ENCODE data around the gene VPS18. TPM values are rescaled to one million over a fixed set of nuclear protein-coding genes. Genes with fewer than 3 reads are reported as not detected.

The VPS18 gene
- total RNA-seq, 1 donor from 2014 or later: 37.6 TPM

DNA sequence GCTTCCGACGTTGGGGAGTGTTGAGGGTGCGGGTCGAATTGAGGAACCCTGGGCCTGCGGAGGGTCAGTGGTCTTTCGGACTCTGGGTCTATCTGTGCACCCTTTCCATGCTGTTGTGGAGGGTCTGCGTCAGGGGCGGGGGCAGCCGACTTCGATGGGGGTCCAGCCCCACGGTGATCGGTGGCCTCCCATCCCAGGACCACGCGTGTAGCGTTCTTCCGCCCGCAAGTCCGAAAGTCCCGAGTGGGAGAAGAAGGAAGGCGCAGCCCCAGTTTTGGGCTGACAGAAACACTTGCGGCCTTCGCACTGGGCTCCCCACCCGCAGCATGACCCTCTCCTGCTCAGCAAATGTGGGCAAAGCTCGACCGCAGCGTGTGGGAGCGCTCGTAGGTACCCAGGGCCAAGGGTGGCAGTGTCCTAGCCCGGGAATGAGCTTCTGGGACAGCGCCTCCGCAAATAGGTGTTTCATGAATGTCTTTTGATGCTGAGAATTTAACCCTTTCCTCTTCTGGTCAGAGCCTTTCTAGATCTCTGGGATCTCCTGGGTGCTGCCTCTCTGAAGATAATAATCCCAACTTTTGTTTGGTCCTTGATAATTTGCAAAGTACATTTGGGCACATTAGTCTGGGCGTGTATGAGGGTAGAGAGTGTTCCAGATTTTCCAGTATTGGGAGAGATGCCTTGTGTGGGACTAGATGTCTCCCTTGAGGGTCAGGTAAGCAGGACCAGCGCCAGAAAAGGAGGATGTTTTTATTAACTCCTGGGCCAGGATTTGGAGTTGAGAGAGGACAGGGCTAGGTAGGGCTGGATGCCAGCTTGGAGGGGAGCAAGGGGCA, 32.6 kb downstream of the VPS18 start:
- no peak for DNase-seq (ENCODE audit: low read depth)
- H3K4me3 ChIP-seq (ENCODE audit: insufficient read depth, low read depth, low read length): no peak overlapping the region
- H3K27ac Mint-ChIP-seq (ENCODE audit: unreplicated experiment): no peak overlapping the region
- H4K20me1 ChIP-seq (ENCODE audit: insufficient read depth, low read length): peaks cover 10% of the 10 kb centered on the region
- H2AFZ ChIP-seq (ENCODE audit: low read depth, low read length): no peak overlapping the region
- H3K36me3 Mint-ChIP-seq (ENCODE audit: low read depth, unreplicated experiment): peaks cover 2% of the 10 kb centered on the region
- peaks cover 58% of the 10 kb centered on the region for H3K27me3 ChIP-seq (ENCODE audit: insufficient read depth, low read length)
- H3K9me3 Mint-ChIP-seq (ENCODE audit: unreplicated experiment): no peaks in the 10 kb centered on the region
- peak overlapping the region; percentile 75 for H3K4me2 ChIP-seq (ENCODE audit: low read length)
- peak overlapping the region; percentile 20 for H3K4me3 Mint-ChIP-seq (ENCODE audit: unreplicated experiment)
- H3K4me1 ChIP-seq (ENCODE audit: insufficient read depth, low read length): peaks cover 18% of the 10 kb centered on the region
- H3K27me3 Mint-ChIP-seq (ENCODE audit: low read depth, unreplicated experiment): peaks cover 69% of the 10 kb centered on the region
- H3K9me3 ChIP-seq (ENCODE audit: insufficient read depth, low read depth, low read length): no peaks in the 10 kb centered on the region
- H3K27ac ChIP-seq (ENCODE audit: low read depth, low read length): no peak overlapping the region
- no peak for FAIRE-seq
- H3K9ac ChIP-seq (ENCODE audit: low read length): no peak overlapping the region
- no peaks in the 10 kb centered on the region for H3K36me3 ChIP-seq (ENCODE audit: insufficient read depth, low read length)
- peak; percentile 2 for TF ChIP-seq EZH2 (IDR thresholded peaks at IDR 0.05; ENCODE audit: insufficient read depth, low read length)
- no peak for TF ChIP-seq CTCF (IDR thresholded peaks at IDR 0.05; ENCODE audit: insufficient read depth, low read depth, low read length)
- H3K4me1 Mint-ChIP-seq (ENCODE audit: low read depth, unreplicated experiment): peaks cover 13% of the 10 kb centered on the region
- no peaks in the 10 kb centered on the region for H3K79me2 ChIP-seq (ENCODE audit: insufficient read depth, low read length)

- Histone ChIP-seq H3K79me2 (ENCODE audit: insufficient read depth, low read length) (no peaks in the 10 kb centered on the region), H3K4me1 (ENCODE audit: insufficient read depth, low read length) (peaks cover 18% of the 10 kb centered on the region), H4K20me1 (ENCODE audit: insufficient read depth, low read length) (peaks cover 10% of the 10 kb centered on the region), H3K9ac (ENCODE audit: low read length) (no peak overlapping the region), H3K4me3 (ENCODE audit: insufficient read depth, low read depth, low read length) (no peak overlapping the region), H3K4me2 (ENCODE audit: low read length) (no peak overlapping the region), H2AFZ (ENCODE audit: low read depth, low read length) (no peak overlapping the region), H3K36me3 (ENCODE audit: insufficient read depth, low read length) (no peaks in the 10 kb centered on the region), H3K27me3 (ENCODE audit: insufficient read depth, low read length) (peaks cover 60% of the 10 kb centered on the region), H3K9me3 (ENCODE audit: insufficient read depth, low read depth, low read length) (no peaks in the 10 kb centered on the region), H3K27ac (ENCODE audit: low read depth, low read length) (no peak overlapping the region)
- no peak overlapping the region for H3K27ac Mint-ChIP-seq (ENCODE audit: unreplicated experiment)
- DNase-seq (ENCODE audit: low read depth): no peak
- TF ChIP-seq CTCF (IDR thresholded peaks at IDR 0.05; ENCODE audit: insufficient read depth, low read depth, low read length): no peak
- TF ChIP-seq EZH2 (IDR thresholded peaks at IDR 0.05; ENCODE audit: insufficient read depth, low read length): peak; percentile 7
- H3K4me1 Mint-ChIP-seq (ENCODE audit: low read depth, unreplicated experiment): peaks cover 13% of the 10 kb centered on the region
- peaks cover 69% of the 10 kb centered on the region for H3K27me3 Mint-ChIP-seq (ENCODE audit: low read depth, unreplicated experiment)
- H3K9me3 Mint-ChIP-seq (ENCODE audit: unreplicated experiment): no peaks in the 10 kb centered on the region
- H3K36me3 Mint-ChIP-seq (ENCODE audit: low read depth, unreplicated experiment): peaks cover 5% of the 10 kb centered on the region
- no peak overlapping the region for H3K4me3 Mint-ChIP-seq (ENCODE audit: unreplicated experiment)
- FAIRE-seq: no peak
Measured at GRCh38 chr15:40927495-40927872, 33.2 kb downstream of the VPS18 start.

Data from astrocyte (in vitro differentiated cells and primary cell).